Astrocyte (in vitro differentiated cells and primary cell): Measurements from ENCODE around the gene STYXL2. TPM values are rescaled to one million over a fixed set of nuclear protein-coding genes. Genes with fewer than 3 reads are reported as not detected.

Experiments used
- DNase-seq: peaks from one replicate; pipeline ENCODE4 v3.0.0-alpha.2; 2010; ENCODE audit warnings: low read depth
- FAIRE-seq: peaks from 2 replicates; lab custom pipeline; 2011; peaks lifted over from hg19 to GRCh38; lab: Jason Lieb, UNC
- H2AFZ ChIP-seq: 2 replicates; pipeline ENCODE4 v1.6.0; 2012; ENCODE audit warnings: low read depth, low read length, inconsistent platforms
- H3K27ac ChIP-seq: 2 replicates; pipeline ENCODE4 v1.5.1; 2011; ENCODE audit warnings: low read depth, low read length, inconsistent platforms
- H3K27me3 ChIP-seq: 2 replicates; pipeline ENCODE4 v1.6.0; 2011; ENCODE audit warnings: low read length, inconsistent platforms; ENCODE audit not compliant: insufficient read depth
- H3K36me3 ChIP-seq: 2 replicates; pipeline ENCODE4 v1.5.1; 2011; ENCODE audit warnings: low read length, inconsistent platforms; ENCODE audit not compliant: insufficient read depth
- H3K4me1 ChIP-seq: 2 replicates; pipeline ENCODE4 v1.5.1; 2011; ENCODE audit warnings: low read length, inconsistent platforms; ENCODE audit not compliant: insufficient read depth
- H3K4me2 ChIP-seq: 2 replicates; pipeline ENCODE4 v1.6.0; 2012; ENCODE audit warnings: low read length, inconsistent platforms
- H3K4me3 ChIP-seq: 2 replicates; pipeline ENCODE4 v1.5.1; 2011; ENCODE audit warnings: low read depth, mild to moderate bottlenecking, low read length, inconsistent platforms; ENCODE audit not compliant: insufficient read depth
- H3K79me2 ChIP-seq: 2 replicates; pipeline ENCODE4 v1.6.0; 2012; ENCODE audit warnings: mild to moderate bottlenecking, low read length, inconsistent platforms; ENCODE audit not compliant: insufficient read depth
- H3K9ac ChIP-seq: 2 replicates; pipeline ENCODE4 v1.6.0; 2012; ENCODE audit warnings: mild to moderate bottlenecking, low read length, inconsistent platforms
- H3K9me3 ChIP-seq: 2 replicates; pipeline ENCODE4 v1.5.1; 2012; ENCODE audit warnings: low read depth, mild to moderate bottlenecking, low read length, inconsistent platforms; ENCODE audit not compliant: insufficient read depth
- H4K20me1 ChIP-seq: 2 replicates; pipeline ENCODE4 v1.6.0; 2012; ENCODE audit warnings: low read length, inconsistent platforms; ENCODE audit not compliant: insufficient read depth
- H3K27ac Mint-ChIP-seq: one replicate; pipeline ENCODE4 v1.8.0; 2021; ENCODE audit warnings: mild to moderate bottlenecking, mixed read lengths; ENCODE audit not compliant: unreplicated experiment
- H3K27me3 Mint-ChIP-seq: one replicate; pipeline ENCODE4 v1.8.0; 2021; ENCODE audit warnings: low read depth, mixed read lengths; ENCODE audit not compliant: unreplicated experiment
- H3K36me3 Mint-ChIP-seq: one replicate; pipeline ENCODE4 v1.8.0; 2021; ENCODE audit warnings: low read depth, mixed read lengths; ENCODE audit not compliant: unreplicated experiment
- H3K4me1 Mint-ChIP-seq: one replicate; pipeline ENCODE4 v1.8.0; 2021; ENCODE audit warnings: low read depth, mixed read lengths; ENCODE audit not compliant: unreplicated experiment
- H3K4me3 Mint-ChIP-seq: one replicate; pipeline ENCODE4 v1.8.0; 2021; ENCODE audit warnings: mild to moderate bottlenecking, moderate library complexity, mixed read lengths; ENCODE audit not compliant: unreplicated experiment
- H3K9me3 Mint-ChIP-seq: one replicate; pipeline ENCODE4 v1.8.0; 2021; ENCODE audit warnings: mild to moderate bottlenecking, mixed read lengths; ENCODE audit not compliant: unreplicated experiment
- EZH2 ChIP-seq: IDR thresholded peaks from 2 replicates; pipeline ENCODE4 v1.6.1; 2012; ENCODE audit warnings: mild to moderate bottlenecking, low read length, inconsistent platforms; ENCODE audit not compliant: insufficient read depth
- total RNA-seq: library from RNA; stranded (reverse); gene quantifications from 2 replicates; pipeline ENCODE4 v1.2.1, GENCODE V29; 2021
- TF ChIP-seq, protein P1 (sequence below): IDR thresholded peaks from 2 replicates; pipeline ENCODE4 v1.5.1; 2011; ENCODE audit warnings: low read depth, mild to moderate bottlenecking, inconsistent platforms, low read length, moderate library complexity; ENCODE audit not compliant: insufficient read depth

Gene STYXL2
- total RNA-seq, 1 donor from 2014 or later: 0.82 TPM

DNA sequence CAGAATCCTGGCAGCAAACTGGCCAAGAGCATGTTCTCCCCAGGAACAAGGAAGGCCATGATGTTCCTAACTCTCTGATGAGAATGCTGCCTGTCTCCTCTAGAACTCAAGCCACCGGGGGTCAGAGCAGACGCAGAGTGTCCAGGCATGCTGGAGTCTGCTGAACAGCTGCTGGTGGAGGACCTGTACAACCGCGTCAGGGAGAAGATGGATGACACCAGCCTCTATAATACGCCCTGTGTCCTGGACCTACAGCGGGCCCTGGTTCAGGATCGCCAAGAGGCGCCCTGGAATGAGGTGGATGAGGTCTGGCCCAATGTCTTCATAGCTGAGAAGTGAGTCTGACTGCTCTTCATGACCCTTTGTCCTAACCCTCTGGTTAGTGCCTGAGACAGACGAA, 23.4 kb downstream of the STYXL2 start:
- no peak overlapping the region for H3K4me3 ChIP-seq
- H3K27ac ChIP-seq: no peak overlapping the region
- H3K27me3 Mint-ChIP-seq: peaks cover 13% of the 10 kb centered on the region
- no peak overlapping the region for H3K9ac ChIP-seq
- H3K4me1 ChIP-seq: peaks cover 6% of the 10 kb centered on the region
- H3K27me3 ChIP-seq: peaks cover 6% of the 10 kb centered on the region
- no peak overlapping the region for H3K4me2 ChIP-seq
- H3K27ac Mint-ChIP-seq: no peak overlapping the region
- no peaks in the 10 kb centered on the region for H3K9me3 ChIP-seq
- no peaks in the 10 kb centered on the region for H3K4me1 Mint-ChIP-seq
- no peak overlapping the region for H2AFZ ChIP-seq
- no peaks in the 10 kb centered on the region for H4K20me1 ChIP-seq
- TF ChIP-seq, protein P1, sequence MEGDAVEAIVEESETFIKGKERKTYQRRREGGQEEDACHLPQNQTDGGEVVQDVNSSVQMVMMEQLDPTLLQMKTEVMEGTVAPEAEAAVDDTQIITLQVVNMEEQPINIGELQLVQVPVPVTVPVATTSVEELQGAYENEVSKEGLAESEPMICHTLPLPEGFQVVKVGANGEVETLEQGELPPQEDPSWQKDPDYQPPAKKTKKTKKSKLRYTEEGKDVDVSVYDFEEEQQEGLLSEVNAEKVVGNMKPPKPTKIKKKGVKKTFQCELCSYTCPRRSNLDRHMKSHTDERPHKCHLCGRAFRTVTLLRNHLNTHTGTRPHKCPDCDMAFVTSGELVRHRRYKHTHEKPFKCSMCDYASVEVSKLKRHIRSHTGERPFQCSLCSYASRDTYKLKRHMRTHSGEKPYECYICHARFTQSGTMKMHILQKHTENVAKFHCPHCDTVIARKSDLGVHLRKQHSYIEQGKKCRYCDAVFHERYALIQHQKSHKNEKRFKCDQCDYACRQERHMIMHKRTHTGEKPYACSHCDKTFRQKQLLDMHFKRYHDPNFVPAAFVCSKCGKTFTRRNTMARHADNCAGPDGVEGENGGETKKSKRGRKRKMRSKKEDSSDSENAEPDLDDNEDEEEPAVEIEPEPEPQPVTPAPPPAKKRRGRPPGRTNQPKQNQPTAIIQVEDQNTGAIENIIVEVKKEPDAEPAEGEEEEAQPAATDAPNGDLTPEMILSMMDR: no peak
- TF ChIP-seq EZH2: no peak
- H3K9me3 Mint-ChIP-seq: peaks cover 6% of the 10 kb centered on the region
- no peak overlapping the region for H3K4me3 Mint-ChIP-seq
- FAIRE-seq (no peak), DNase-seq (no peak)
- H3K79me2 ChIP-seq: no peaks in the 10 kb centered on the region
- H3K36me3 ChIP-seq: no peaks in the 10 kb centered on the region
- H3K36me3 Mint-ChIP-seq: peaks cover 10% of the 10 kb centered on the region

DNA sequence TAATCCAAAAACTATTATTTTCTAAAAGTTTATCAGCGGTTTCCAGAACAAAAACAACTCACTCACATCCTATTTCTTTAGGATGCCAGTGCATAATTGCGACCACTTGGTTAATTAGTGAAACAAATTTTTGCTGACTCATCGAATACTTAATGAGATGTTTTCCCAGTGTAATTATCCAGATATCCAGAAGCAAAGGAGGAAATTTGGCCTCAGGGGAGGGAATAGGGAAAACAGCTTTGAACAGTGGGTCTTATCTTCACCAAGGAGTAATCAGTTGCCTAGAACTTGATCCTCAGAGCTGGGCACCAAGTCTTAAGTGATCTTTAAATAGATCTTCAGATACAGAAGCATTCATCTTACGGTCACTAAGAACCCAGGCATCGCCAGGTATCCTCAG, 24.3 kb downstream of the STYXL2 start:
- Histone ChIP-seq H3K27me3 (peaks cover 5% of the 10 kb centered on the region), H3K79me2 (no peaks in the 10 kb centered on the region), H3K27ac (no peak overlapping the region), H3K4me1 (peaks cover 6% of the 10 kb centered on the region), H3K36me3 (no peaks in the 10 kb centered on the region), H3K4me3 (no peak overlapping the region), H2AFZ (no peak overlapping the region), H4K20me1 (no peaks in the 10 kb centered on the region), H3K9ac (no peak overlapping the region), H3K9me3 (no peaks in the 10 kb centered on the region), H3K4me2 (no peak overlapping the region)
- H3K4me3 Mint-ChIP-seq: no peak overlapping the region
- no peak for FAIRE-seq
- peaks cover 6% of the 10 kb centered on the region for H3K9me3 Mint-ChIP-seq
- H3K4me1 Mint-ChIP-seq: no peaks in the 10 kb centered on the region
- peaks cover 13% of the 10 kb centered on the region for H3K27me3 Mint-ChIP-seq
- TF ChIP-seq EZH2: no peak
- TF ChIP-seq, protein P1: no peak
- H3K27ac Mint-ChIP-seq: no peak overlapping the region
- H3K36me3 Mint-ChIP-seq: peaks cover 10% of the 10 kb centered on the region
- no peak for DNase-seq

DNA sequence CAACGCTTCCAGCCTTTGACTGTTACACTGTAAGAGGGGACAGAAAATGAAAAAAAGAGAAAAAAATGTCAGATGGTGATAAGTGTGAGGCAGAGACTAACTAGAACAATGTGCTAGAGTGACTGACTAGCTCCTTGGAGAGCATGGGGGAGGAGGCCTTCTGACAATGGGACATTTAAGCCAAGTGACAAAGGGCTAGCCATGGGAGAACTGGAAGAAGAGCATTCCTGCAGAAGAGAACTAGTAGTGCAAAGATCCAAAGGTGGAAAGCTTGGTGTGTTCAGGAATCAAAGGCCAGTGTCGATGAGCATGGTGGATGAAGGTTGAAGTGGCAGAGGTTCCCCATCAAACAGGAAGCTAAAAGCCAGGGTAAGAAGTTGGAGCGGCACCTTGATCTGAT, 25.8 kb downstream of the STYXL2 start:
- H3K4me2 ChIP-seq: no peak overlapping the region
- no peaks in the 10 kb centered on the region for H4K20me1 ChIP-seq
- no peak overlapping the region for H3K9ac ChIP-seq
- H3K36me3 ChIP-seq: no peaks in the 10 kb centered on the region
- H3K4me1 ChIP-seq: peaks cover 6% of the 10 kb centered on the region
- no peak for FAIRE-seq
- H3K36me3 Mint-ChIP-seq: peaks cover 10% of the 10 kb centered on the region
- H3K27me3 Mint-ChIP-seq: peaks cover 9% of the 10 kb centered on the region
- no peak overlapping the region for H3K4me3 Mint-ChIP-seq
- no peaks in the 10 kb centered on the region for H3K79me2 ChIP-seq
- no peaks in the 10 kb centered on the region for H3K4me1 Mint-ChIP-seq
- H3K27ac ChIP-seq: no peak overlapping the region
- peaks cover 5% of the 10 kb centered on the region for H3K27me3 ChIP-seq
- no peak overlapping the region for H3K4me3 ChIP-seq
- H2AFZ ChIP-seq: no peak overlapping the region
- H3K9me3 ChIP-seq: no peaks in the 10 kb centered on the region
- H3K9me3 Mint-ChIP-seq: peaks cover 2% of the 10 kb centered on the region
- no peak for DNase-seq
- no peak for TF ChIP-seq EZH2
- TF ChIP-seq, protein P1: no peak
- H3K27ac Mint-ChIP-seq: no peak overlapping the region
